Kidney capillary endothelial cell (primary cell): Measurements from ENCODE around the gene DBR1.
A peak's percentile ranks its signal among the peaks of the same experiment; 100 is the strongest.
"Not testable (repeated sequence)": the region's sequence is repeated elsewhere in the genome, so short reads cannot be mapped to it uniquely, and the experiment has no call there.

Experiments used
- DNase-seq: peaks from one replicate; pipeline ENCODE4 v3.0.0-alpha.2; 2018; ENCODE audit warnings: low spot score

DBR1 gene

DNA sequence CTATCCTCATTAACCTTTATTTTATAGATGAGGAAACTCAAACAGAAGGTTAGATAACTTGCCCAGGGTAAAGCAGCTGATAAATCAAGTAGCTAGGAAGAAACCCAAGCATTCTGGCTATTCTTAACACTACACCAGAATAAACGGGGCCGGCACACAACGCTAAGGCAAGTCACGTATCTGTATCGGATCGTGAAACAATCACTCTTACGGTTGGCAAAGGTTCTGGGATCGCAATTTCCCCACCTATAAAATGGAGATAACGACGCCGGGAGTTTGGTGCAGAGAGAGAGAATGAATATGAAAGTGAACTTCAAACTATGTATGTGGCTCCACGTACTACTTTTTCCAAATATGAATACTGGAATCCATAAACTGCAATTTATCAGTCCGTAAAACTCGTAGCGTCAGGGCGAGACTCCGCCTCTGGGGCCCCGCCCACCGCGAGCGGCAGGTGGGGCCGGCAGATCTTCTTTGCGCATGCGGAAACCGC is 12.1 kb upstream of the DBR1 start:
- DNase-seq = peak; percentile 91

DNA sequence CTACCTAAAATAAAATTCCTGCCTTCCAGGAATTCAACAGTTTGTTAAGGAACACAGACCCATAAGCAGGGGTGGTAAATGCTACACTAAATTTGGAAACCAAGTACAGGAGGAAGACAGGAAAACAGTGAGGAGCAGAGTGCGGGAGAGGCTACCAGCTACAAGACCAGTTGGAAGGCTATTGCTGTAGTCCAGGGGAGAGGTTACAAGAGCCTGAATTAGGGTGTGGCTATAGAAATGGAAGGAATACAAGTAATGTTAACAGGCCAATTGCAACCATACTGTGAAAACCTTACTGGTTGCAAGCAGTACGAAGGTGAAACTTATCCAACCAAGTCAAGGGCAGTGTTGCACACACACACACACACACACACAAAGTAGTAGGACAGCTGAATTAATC is 11.5 kb upstream of the DBR1 start:
- no peak for DNase-seq

DNA sequence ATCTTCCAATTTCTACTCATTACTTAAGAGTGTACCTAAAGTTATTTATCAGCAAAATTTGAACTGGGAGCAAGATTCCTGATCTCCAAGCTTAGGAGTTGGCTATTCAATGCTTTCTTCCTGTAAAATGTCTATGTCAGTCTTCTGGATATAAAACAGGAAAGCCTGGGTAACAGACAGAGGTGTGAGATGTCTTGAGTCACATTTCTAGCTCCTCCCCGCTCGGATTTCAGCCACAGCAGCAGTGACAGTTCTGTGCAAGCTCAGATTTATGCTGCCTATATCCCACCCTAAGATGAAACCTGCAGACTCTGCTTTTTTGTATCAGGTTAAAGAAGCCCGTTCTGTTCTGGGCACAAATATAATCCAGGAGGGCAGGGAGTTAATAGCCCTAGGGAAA is 10.3 kb upstream of the DBR1 start:
- no peak for DNase-seq

DNA sequence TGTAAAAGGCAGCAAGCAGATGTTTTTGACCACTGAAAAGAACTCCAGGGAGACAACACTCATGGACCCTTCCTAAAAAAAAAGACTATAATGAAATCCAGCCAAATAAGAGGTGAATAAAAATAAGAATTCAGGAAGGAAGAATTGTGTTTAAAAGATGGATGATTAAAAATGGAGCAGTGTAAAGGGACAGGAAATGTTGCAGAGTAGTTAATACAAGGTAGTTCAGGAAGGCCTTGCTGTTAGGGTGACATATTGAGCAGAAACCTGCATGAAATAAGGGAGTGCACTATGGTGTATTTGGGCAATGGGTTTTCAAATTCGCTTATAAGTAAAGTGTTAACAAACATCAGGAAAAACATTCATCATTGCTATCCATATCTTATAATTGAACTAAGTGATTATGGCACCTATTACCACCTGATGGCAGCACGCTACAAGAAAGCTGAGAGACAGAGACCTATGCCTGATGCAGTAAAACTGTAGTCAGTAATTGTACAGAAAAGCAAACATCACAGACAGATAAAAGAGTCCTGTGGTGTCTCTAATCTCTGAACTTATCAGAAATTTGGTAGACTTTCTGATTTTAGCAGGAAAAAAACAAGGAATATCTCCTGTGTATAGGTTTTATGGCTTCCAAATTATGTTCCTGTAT is 5.8 kb upstream of the DBR1 start:
- DNase-seq = no peak

DNA sequence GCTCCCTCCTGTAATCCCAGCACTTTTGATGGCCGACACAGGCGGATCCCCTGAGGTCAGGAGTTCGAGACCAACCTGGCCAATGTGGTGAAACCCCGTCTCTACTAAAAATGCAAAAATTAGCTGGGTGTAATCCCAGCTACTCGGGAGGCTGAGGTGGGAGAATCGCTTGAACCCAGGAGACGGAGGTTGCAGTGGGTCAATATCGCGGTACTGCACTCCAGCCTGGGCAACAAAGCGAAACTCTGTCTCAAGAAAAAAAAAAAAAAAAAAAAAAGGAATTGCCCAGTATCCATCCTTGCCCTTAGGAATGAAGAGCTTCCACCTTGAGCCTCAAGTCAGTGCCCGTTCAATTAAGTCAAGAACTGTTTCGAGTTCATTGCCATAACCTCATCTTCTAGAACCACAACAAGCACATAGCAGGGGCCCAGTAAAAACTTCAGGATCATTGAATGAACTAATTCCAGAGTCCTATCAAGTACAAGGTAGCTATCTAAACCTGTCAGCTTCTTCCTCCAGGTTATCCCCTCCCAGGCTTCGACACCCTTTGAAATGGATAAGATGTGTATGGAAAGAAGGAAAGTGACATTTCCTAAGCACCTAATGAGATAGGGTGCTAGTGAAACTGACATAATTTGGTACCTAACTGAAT is 826 bp downstream of the DBR1 start:
- no peak for DNase-seq

DNA sequence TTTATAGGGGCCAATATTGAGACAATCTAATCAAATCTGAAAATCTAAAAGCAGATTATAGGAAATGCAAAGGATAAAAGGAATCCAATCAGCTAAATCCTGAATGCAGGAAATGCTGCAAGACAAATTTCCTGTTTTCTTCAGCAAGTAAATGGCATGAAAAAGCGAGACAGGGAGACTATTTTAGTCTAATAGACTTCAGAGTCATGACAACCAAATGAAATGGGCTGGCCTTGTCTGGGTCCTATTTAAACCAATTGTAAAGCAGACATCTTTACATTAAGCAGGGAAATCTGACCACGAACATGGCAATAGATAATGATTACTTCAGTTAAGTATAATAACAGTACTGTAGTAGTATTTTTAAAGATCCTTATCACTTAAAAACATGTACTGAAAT is 2.1 kb downstream of the DBR1 start:
- peak; percentile 39 for DNase-seq

DNA sequence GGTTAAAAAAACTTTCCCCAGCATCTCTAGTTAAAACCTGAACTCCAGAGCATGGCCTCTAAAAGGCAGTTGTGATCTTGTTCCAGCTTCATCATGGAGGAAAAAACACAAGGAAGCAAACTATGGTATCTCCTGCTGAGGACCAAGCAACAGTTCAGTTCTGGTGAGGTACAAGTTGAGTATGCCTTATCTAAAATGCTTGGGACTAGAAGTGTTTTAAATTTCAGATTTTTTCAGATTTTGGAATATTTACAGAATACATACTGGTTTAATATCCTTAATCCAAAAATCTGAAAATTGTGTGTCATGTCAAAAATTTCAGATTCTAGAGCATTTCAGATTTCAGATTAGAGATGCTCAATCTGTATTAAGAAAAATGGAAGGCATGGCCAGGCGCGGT is 9.7 kb downstream of the DBR1 start:
- DNase-seq = no peak

DNA sequence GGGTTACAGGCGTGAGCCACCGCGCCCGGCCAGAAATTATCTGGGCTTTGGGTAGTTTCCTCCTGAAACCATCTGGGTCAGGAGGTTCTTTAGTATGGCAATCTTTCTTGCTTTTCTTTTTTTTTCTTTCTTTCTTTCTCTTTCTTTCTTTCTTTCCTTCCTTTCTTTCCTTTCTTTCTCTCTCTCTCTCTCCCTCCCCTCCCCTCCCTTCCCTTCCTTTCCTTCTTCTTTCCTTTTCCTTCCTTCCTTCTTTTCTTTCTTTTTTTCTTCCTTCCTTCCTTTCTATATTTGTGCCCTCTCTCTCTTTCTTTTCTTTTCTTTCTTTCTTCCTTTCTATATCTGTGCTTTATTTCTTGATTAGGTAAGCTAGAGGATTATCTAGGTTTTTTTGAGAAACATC is 17.0 kb downstream of the DBR1 start:
- DNase-seq = no peak

DNA sequence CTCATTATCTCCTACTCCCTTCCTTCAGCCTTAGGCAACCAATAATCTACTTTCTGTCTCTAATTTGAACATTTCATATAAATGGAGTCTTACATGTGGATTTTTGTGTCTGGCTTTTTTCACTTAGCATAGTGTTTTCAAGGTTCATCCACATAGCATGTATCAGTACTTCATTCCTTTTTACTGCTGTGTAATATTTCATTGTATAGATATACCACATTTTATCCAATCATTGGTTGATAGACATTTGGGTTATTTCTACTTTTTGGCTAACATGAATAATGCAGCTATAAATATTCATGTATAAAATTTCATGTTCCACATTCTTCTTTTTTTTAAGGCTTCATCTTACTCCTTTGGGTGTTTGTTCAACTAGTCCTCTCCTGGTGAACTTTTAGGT is 20.2 kb downstream of the DBR1 start:
- no peak for DNase-seq

DNA sequence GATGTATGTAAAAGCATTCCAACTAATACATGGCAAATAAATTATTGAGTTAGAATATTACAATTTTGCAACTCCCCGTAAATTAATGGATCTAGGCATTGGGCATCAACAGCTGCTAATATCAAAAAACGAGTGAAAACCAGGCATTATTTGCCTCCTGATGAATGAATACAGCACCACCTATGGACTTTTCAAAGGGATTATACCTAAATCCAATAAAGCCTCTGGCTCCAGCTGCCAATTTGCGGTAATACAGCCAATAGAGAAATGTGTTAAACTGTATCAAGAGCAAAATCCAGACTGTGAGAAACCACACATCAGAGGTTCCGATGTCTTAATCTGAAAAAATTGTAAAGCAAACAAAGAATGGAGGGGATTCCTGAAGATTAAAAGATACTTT is 26.2 kb downstream of the DBR1 start:
- DNase-seq = no peak

DNA sequence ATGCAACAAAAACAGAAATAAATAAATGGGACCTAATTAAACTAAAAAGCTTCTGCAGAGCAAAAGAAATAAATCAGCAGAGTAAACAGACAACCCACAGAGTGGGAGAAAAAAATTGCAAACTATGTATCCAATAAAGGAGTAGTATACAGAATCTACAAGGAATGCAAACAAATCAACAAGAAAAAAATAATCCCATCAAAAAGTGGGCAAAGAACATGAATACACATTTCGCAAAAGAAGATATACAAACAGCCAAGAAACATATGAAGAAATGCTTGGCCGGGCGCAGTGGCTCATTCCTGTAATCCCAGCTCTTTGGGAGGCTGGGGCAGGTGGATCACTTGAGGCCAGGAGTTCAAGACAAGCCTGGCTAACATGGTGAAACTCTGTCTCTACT is 32.5 kb downstream of the DBR1 start:
- DNase-seq = not testable (repeated sequence)

DNA sequence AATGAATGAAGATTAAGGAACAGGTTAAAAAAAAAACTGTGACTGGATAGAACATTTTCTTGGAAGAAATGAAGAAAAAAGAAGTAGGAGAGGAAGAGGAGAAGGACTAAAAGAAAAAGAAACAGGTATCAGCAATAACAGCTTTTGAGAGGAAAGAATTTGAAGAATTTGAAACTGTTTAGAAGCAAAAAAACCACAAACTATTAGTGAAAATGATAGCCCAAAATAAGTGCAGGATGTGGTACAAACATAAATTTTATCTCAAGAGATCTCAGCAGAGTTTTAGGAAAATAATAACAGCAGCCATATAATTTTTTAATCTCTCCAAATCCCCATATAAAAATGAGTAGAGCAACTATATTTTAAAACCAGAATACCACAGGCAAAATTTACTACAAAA is 33.8 kb downstream of the DBR1 start:
- no peak for DNase-seq

DNA sequence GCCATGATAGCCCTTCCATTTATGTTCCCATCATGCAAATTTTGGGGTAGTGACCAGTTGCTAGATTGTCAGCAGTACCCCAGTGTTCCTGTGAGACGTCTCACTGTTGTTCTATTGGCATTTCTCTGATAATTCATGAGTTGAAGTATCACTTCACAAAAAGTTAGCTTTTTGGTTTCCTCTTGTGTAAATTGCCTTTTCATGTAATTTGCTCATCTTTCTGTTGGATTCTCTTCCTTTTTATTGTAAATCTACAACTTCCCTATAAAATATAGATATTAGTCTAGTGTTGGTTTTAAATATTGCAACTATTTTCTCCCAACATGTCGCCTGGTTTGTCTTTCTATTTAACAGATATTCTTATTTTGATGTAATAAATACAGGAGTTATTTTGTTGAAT is 35.0 kb downstream of the DBR1 start:
- no peak for DNase-seq

DNA sequence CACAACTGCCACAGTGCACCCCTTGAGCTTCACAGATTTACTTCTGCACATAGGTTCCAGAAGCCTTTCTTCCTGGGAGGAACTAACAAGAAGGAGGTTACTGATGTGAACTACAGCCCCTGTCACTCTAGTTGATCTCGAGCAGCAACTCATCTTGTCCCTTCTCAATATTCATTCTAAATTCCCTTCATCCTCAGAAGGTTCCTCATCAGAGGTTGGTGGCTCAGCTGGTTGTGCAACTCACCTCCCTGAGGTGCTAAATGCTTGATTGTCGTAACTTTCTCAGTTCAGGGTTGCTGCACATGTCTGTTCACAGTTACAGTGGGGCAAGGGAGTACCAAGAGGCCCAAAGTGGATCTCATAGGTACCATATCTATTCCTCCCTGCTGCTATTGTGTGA is 36.9 kb downstream of the DBR1 start:
- no peak for DNase-seq

DNA sequence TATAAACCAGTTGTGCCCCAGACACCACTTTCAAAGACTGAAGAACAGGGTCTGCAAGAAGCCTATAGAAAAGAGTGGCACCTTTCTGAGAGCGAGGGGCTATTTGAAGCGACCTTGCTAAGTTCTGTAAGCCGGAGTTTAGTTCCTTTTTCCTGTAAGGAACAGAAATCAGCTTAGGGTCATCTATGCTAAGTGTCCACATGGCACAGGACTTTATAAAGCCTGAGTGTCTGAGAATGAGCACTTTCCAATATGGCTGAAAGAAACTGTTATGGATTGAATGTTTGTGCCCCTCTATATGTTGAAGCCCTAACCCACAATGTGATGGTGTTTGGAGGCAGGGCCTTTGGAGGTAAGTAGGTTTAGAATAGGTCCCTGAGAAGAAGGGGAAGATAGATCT is 38.5 kb downstream of the DBR1 start:
- no peak for DNase-seq

DNA sequence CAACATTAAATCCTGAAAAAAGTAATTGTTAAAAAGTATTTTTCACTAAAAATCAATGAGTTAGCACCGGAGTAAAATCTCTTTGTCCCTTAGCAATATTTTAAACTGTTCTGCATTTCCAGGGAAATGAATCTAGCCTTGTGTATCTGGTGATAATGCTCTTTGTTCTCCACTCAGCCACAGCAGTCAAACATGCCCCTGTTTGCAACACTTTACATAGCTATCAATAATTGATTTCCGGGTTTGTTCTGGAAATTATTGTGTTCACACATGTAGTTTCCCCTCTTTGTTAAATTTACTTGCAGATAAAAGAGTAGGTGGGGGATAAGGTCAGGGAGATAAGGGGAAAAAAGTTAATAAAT is 38.9 kb downstream of the DBR1 start:
- no peak for DNase-seq

DNA sequence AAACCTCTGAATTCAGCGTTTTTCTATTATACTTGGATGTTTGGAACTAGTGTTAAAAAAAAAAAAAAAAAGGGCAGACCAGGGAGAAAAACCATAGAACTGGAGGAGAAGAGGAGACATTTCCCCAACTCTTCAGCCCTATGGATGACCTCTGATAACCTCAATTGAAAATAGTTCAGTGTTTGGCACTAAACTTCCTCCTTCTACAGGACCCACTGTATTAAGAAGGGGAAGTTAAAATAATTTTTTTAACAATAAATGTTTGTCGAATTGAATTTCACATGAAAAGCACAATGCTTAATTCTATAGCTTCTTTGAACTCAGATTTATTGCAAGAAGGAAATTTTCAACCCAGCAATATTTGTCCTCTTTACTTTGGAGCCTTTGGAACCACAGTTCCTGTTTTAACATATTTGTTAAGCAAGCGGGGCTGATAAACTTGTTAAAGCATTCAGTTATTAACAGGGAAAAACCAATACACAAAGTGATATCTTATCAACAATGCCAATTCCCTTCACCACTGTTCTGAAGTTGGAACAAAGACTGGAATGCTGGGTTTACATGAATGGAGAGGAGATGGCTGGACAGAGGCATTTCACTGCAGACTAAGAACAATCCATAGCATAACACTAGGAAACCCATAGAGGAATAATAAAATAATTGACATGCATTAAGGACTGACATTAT is 39.4 kb downstream of the DBR1 start:
- DNase-seq = no peak

DNA sequence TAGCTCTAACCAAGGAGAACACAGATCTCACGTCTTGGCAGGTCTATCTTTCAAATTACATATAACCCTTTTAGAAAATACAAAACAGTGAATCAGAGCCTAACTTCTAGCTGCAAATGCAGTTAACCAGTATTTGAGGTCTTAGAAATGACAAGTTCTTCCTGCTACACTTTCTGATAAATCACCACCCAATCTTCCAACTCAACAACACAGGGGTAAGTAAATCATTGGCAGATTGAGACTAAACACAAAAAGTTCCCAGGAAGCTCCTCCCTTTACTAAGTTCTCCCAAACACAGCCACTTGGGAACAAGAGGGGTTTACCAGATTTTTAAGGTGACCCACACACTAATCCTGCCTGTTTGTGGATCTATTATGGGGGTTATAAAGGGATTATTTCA is 42.5 kb downstream of the DBR1 start, which contains the start of gene A4GNT:
Gene A4GNT (minus strand): TSS at position 152 of the 400 bp plus-strand sequence. CDS start 1,134 bp downstream, outside the sequence.
- DNase-seq = no peak

DNA sequence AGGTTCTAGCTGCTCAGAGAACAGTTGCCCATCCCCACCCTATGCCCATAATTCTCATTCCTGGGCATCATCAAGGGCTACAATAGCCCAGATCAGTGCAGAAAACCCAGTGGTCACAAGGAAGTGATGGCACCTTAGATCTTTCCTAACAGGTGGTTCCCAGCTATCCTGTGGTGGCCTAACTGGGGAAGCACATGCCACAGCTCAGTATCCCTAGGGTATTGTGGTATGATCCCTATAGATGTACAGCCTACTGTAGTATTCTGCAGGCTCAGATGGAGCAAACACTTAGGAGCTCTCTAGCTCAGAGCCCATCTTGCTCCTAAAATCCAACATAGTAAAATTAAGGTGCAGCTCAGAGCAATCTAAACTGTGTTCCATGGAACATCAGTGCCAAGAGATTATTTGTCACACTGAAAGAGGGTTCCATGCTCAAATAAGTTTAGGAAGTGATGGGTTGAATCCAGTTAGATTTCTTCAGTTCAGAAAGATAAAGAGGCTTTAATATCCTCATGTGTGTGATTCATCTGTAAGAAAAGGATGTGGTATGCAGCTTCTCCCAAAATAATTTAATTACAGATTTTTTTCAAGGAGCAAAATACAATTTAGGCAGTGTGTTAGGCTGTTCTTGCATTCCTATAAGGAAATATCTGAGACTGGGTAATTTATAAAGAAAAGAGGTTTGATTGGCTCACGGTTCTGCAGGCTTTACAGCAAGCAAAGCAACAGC is 46.9 kb downstream of the DBR1 start:
- no peak for DNase-seq

DNA sequence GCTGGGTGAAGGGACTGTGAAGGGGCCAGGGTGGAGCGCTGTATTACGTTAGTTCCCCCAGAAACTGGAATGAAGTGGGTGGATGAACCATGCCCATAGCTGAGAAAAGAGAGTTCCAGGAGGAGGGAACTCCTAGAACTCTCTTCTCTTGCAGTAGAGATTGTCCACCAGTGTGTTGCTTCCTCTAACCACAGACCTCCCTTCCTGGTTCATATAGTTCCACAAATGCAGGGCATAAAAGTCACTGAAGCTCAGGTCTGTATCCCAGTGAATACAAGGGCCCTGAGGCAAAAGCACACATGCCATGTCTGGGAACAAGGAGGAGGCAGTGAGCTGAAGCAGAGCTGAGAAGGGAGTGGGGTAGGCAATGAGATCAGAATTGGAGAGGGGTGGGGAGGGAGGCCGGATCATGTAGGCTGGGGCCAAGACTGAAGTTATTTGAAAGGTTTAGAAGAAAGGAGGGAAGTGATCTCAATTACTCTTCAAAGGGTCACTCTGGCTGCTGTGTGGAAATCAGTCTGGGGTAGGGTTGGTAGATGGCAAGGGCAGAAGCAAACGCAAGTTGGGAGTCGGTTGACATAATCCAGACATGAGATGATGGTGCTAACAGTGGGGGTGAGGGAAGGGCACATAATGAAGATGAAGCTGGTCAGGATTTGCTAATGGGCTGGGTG is 49.0 kb downstream of the DBR1 start:
- no peak for DNase-seq

DNA sequence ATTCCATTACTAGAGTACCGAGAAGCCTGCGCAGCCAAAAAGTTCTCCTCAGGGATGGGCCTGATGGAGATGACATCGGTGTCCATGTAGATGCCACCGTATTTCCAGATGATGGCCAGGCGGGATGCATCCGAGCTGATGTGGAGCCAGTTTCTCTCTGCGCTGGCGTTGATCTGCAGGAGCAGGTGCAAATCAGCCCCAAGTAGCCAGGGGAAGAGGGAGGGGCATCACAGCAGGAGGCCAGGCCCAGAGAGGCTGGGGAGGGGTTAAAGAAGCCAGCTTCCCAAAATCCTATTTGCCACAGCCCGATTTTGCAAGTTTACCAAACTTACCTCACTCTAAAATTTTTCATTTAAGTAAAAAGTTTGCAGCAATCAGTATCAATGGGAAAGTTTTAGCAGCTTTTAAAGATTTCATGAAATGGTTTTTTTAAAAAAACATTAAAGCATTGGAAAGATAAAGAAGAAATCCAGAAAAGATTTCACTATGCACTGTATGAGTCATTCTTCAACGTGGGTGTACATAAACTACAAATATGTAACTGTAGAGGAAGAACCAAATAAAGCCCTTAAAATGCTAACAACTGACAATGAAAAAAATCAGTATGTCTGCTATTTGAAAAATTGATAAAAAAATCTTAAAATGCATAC is 49.9 kb downstream of the DBR1 start:
- no peak for DNase-seq

DNA sequence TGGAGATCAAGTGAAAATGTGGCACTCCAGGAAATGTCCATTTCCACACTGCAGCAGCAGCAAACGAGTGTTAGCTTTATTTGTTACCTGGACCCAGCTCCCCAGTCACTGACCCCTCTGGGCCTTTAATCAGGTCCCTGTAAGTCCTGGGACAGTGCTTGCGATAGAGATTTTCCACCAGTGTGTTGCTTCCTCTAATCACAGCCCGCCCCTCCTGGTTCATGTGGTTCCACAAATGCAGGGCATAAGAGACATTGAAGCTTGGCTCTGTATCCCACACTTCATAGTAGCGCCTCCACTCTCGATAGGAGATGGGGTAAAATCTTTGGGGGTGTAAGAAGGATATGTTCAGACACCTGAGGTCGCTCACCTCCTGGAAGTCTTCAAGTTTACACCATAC is 50.5 kb downstream of the DBR1 start:
- no peak for DNase-seq
